ENCODE measurements around the gene FAM222A.
"Not testable (repeated sequence)": the region's sequence is repeated elsewhere in the genome, so short reads cannot be mapped to it uniquely, and the experiment has no call there.

The FAM222A gene

DNA sequence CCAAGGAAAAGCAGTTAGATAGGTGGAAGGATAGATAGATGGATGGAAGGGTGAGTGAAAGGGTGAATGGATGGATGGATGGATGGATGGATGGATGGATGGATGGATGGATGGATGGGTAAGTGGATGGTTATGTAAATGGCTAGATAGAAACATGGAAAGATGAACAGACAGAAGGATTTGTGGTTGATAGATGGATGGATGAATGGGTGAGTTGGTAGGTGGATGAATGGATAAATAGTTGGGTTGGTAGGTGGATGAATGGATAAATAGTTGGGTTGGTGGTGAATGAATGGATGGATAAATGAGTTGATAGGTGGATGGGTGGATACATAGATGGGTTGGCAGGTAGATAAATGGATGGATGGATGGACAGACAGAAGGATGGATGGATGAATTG lies 30.3 kb upstream of the FAM222A start:
- no peak for DNase-seq (ENCODE audit: low spot score)
- no peak for TF ChIP-seq CTCF (IDR thresholded peaks at IDR 0.05; ENCODE audit: extremely low read depth, missing control alignments)

- DNase-seq (ENCODE audit: low spot score), result no peak
- no peak for TF ChIP-seq CTCF (IDR thresholded peaks at IDR 0.05; ENCODE audit: extremely low read depth, missing control alignments)
These were observed 27.8 kb upstream of the FAM222A start for GRCh38 chr12:109685574-109686447.

GRCh38 chr12:109686523-109686922 lies 27.1 kb upstream of the FAM222A start:
- DNase-seq (ENCODE audit: low spot score), result no peak
- TF ChIP-seq CTCF (IDR thresholded peaks at IDR 0.05; ENCODE audit: extremely low read depth, missing control alignments), result no peak

- DNase-seq (ENCODE audit: low spot score), result no peak
- TF ChIP-seq CTCF (IDR thresholded peaks at IDR 0.05; ENCODE audit: extremely low read depth, missing control alignments), result no peak
These were observed 26.4 kb upstream of the FAM222A start for GRCh38 chr12:109687250-109687649.

DNA sequence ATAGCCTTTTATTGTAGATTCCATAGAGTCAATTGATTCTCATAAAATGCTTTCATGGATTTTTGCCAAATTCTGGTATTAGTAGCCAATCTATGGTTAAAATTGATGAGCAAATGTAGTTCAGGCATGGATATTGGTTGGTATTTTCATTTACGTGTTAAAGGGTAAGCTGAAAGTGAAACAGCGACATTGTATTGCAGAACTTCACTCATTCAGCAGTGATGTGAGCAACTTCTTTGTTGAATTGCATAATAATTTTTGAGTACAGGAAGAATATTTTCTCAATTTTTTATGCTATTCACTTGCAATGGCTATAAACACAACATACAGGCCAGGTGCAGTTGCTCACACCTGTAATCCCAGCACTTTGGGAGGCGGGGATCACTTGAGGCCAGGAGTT lies 24.2 kb upstream of the FAM222A start:
- DNase-seq (ENCODE audit: low spot score), result no peak
- no peak for TF ChIP-seq CTCF (IDR thresholded peaks at IDR 0.05; ENCODE audit: extremely low read depth, missing control alignments)

GRCh38 chr12:109693160-109693559 lies 20.5 kb upstream of the FAM222A start:
- no peak for DNase-seq (ENCODE audit: low spot score)
- TF ChIP-seq CTCF (IDR thresholded peaks at IDR 0.05; ENCODE audit: extremely low read depth, missing control alignments), result no peak

- TF ChIP-seq CTCF (IDR thresholded peaks at IDR 0.05; ENCODE audit: extremely low read depth, missing control alignments), result no peak
- no peak for DNase-seq (ENCODE audit: low spot score)
These were observed 19.7 kb upstream of the FAM222A start for GRCh38 chr12:109693653-109694600.

DNA sequence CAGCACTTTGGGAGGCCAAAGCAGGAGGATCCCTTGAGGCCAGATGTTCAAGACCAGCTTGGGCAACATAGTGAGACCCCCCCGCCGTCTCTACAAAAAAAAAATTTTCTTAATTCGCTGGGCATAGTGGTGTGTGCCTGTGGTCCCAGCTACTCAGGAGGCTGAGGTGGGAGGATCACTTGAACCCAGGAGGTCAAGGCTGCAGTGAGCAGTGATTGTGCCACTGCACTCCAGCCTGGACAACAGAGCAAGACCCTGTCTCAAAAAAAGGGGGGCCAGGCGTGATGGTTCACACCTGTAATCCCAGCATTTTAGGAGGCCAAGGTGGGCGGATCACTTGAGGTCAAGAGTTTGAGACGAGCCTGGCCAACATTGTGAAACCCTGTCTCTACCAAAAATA lies 19.0 kb upstream of the FAM222A start:
- DNase-seq (ENCODE audit: low spot score), result not testable (repeated sequence)

All from GM20000 (cell line).